Measurements from ENCODE around the gene CST1. TPM values are rescaled to one million over a fixed set of nuclear protein-coding genes. Genes with fewer than 3 reads are reported as not detected.
"Not testable (repeated sequence)": the region's sequence is repeated elsewhere in the genome, so short reads cannot be mapped to it uniquely, and the experiment has no call there.

Gene CST1
- total RNA-seq, 1 donor from 2014 or later = not detected

GRCh38 chr20:23756792-23757191 lies 6.1 kb upstream of the CST1 start:
- not testable (repeated sequence) for FAIRE-seq; DNase-seq (ENCODE audit: low spot score in 2 of 2)

GRCh38 chr20:23755131-23755611 lies 4.4 kb upstream of the CST1 start:
- not testable (repeated sequence) for DNase-seq (ENCODE audit: low spot score in 2 of 2); FAIRE-seq

GRCh38 chr20:23754731-23755130 lies 4.0 kb upstream of the CST1 start:
- FAIRE-seq = no peak
- DNase-seq (ENCODE audit: low spot score in 2 of 2) = no peak

DNA sequence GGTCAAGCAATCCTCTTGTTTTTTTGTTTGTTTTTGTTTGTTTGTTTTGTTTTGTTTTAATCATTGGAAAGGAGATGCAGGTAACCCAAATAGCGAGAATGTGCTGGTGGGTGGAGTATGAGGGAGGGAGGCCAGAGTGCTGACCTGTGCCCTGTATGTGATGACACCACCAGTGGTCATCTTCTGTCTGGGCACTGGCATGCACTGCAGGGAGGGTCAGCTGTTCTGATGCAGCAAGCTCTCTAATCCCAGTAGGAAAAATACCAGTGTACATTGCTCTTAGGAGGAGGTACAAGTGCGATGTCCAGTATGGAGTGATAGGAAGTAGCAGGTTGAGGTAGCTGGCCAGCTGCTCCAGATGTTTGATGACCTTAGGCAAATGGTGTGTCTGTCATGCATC lies 2.9 kb upstream of the CST1 start:
- no peak for DNase-seq (ENCODE audit: low spot score in 2 of 2)
- no peak for FAIRE-seq

- no peak for FAIRE-seq
These were observed 2.4 kb upstream of the CST1 start for GRCh38 chr20:23753194-23753548.

GRCh38 chr20:23752481-23753193 lies 1.9 kb upstream of the CST1 start:
- FAIRE-seq = no peak

More at GRCh38 chr20:23753194-23753548, 2.4 kb upstream of the CST1 start:
- no peak for DNase-seq (ENCODE audit: low spot score in 2 of 2)

DNA sequence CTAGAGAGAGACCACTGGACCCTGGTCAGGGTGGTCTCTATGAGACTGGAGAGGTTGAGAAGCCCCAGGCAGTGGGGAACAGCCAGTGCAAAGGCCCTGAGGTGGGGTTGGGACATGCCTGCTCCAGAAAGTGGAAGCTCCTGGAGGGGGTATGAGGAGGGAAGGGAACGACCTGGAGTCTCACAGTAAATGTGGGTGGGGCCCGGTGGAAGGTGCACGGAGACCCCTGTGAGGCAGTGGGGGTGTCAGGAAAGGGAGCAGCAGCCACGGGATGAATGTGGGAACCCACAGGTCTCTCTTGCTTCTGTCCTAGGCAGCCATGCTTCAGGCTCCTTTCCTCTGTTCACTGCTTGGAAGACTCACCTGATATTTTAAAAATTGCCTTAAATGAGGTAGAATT lies 1.3 kb upstream of the CST1 start:
- FAIRE-seq (no peak), DNase-seq (ENCODE audit: low spot score in 2 of 2) (no peak)

More at GRCh38 chr20:23752481-23753193, 1.9 kb upstream of the CST1 start:
- DNase-seq (ENCODE audit: low spot score in 2 of 2) = no peak

- FAIRE-seq = no peak
- DNase-seq (ENCODE audit: low spot score in 2 of 2) = no peak
These were observed 989 bp downstream of the CST1 start for GRCh38 chr20:23749746-23750145.

DNA sequence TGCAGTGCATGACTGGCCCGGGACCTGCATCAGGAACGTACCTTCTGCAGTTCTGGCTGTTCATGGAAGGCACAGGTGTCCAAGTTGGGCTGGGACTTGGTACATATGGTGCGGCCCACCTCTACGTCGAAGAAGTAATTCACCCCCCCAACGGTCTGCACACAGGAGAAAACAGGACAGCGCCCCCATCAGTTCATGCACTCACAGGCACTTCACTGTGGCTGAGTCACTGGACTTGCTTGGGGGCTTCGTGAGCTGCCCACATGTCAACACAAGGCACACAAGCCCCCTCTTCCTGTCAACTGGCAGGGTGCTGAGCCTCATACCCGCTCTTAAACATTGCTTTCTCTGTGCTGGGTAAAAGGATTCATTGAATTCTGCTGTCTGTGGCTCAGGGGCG lies 1.8 kb downstream of the CST1 start:
- not testable (repeated sequence) for FAIRE-seq; DNase-seq (ENCODE audit: low spot score in 2 of 2)

DNA sequence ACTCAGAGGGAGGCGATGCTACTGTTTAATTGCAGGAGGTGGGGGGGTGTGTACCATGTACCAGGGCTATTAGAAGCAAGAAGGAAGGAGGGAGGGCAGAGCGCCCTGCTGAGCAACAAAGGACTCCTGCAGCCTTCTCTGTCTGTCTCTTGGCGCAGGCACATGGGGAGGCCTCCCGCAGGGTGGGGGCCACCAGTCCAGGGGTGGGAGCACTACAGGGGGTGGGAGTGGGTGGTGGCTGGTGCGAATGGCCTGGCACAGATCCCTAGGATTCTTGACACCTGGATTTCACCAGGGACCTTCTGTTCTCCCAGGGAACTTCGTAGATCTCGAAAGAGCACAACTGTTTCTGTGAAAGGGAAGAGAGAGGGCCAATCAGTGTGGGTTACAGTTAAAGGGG lies 3.2 kb downstream of the CST1 start:
- DNase-seq (ENCODE audit: low spot score in 2 of 2); FAIRE-seq: not testable (repeated sequence)

DNA sequence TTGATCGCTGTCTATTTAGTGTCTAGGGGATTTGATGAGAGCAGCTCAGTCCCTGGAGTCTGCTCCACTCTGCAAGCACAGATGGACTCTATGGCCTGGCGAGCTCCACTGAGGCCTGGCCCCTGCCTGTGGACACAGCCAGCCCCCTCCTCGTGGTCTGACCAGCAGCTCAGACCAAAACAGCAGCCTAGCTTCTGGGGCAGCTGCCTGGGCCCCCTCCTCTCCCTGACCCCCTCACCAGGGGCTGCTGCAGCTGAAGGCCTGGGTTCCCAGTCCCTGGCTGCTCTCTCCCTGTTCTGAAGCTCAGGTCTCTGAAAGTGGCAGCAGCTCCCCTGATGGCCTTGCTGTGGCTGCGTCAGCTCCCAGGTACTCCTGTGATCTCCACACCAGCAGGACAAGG lies 3.6 kb downstream of the CST1 start:
- FAIRE-seq; DNase-seq (ENCODE audit: low spot score in 2 of 2): not testable (repeated sequence)

GRCh38 chr20:23746321-23746720 lies 4.4 kb downstream of the CST1 start:
- DNase-seq (ENCODE audit: low spot score in 2 of 2) (no peak), FAIRE-seq (no peak)

- FAIRE-seq (no peak), DNase-seq (ENCODE audit: low spot score in 2 of 2) (no peak)
These were observed 5.5 kb downstream of the CST1 start for GRCh38 chr20:23745247-23745646.

- no peak for DNase-seq (ENCODE audit: low spot score in 2 of 2)
- FAIRE-seq = no peak
These were observed 5.9 kb downstream of the CST1 start for GRCh38 chr20:23744817-23745216.

GRCh38 chr20:23735391-23735790 lies 15.3 kb downstream of the CST1 start:
- FAIRE-seq; DNase-seq (ENCODE audit: low spot score in 2 of 2): not testable (repeated sequence)

DNA sequence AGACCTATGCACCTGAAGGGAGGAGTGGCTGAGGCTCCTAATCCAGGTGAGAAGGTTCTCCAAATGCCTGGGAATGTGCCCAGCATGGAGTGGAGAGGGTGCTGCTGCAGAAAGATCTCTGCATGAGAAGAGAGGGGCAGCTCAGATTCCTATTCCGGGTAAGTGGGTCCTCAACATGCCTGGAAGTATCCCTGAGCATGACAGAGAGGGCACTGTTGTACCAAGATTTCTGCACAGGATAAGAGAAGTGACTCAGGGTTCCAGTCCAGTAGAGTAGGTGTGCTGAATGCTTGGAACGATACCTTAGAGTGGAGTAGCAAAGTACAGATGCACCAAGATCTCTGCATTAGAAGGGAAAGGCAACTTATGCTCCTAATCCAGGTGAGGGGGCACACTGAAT lies 15.8 kb downstream of the CST1 start:
- not testable (repeated sequence) for FAIRE-seq; DNase-seq (ENCODE audit: low spot score in 2 of 2)

GRCh38 chr20:23734440-23734839 lies 16.3 kb downstream of the CST1 start:
- not testable (repeated sequence) for FAIRE-seq; DNase-seq (ENCODE audit: low spot score in 2 of 2)

GRCh38 chr20:23727016-23727415 lies 23.7 kb downstream of the CST1 start:
- DNase-seq (ENCODE audit: low spot score in 2 of 2) (no peak), FAIRE-seq (no peak)

DNA sequence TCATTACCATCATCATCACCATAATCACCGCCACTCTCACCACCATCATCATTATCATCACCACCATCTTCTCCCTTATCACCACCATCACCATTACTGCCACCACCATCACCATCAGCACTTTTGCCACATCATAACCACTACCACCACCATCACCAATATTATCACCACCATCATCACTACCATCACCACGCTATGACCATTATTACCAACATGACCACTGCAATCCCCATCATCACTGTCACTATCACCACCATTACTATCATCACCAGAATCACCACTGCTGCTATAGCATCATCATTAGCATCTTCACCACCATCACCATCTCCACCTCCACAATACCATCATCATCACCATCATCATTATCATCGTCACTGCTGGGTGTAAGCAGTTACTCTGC lies 25.6 kb downstream of the CST1 start:
- no peak for DNase-seq (ENCODE audit: low spot score in 2 of 2)

DNA sequence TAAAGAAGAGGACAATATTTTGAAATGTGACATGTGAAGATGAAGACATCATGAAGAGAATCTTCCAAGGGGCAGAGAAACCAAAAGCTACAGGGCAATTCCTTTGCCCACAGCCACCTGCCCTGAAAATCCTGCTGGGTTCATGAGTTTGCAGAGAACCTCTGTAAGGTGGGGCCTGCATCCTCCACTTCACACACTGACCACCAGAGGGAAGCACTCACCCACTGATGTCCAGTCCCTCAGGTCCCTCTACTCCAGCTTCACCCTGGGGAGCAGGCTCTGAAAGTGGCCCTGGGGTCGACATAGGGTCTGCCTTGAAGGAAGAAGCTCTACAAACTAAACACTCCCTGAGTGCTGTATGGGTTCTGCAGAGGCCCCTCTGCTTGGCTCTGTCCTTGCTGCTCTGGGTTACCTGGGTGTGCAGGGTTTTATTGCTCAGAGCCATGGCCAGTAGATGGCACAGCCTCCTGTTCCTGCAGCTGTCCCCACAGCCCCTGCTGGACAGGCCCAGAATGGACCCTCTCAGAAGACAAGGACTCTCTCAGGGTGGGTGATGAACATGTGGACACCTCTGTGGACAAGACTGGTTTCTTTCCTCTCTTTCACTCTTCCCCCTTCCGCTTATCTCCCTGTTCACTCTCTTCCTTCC lies 27.0 kb downstream of the CST1 start:
- not testable (repeated sequence) for DNase-seq (ENCODE audit: low spot score in 2 of 2); FAIRE-seq

More for the DNA sequence above, 25.6 kb downstream of the CST1 start:
- no peak for FAIRE-seq

- not testable (repeated sequence) for DNase-seq (ENCODE audit: low spot score in 2 of 2); FAIRE-seq
These were observed 27.9 kb downstream of the CST1 start for GRCh38 chr20:23722851-23723250.

DNA sequence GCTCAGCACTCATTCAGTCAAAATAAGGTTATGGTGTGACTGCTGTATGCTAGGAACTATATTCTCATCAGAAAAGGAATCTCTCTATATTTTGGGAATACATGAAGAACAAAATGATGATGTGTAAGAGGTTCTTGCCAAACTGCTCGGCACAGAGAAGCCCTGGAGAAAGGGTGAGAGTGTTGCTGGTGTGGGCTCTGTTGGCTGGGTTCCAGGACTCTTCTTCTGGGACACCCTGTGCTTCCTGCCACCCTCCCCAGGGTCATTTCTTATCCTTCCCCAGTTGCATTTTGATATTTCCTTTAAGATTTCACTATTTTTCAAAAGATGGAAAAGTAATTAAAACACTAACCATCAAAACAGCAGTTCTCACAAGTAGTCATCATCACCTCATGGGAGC lies 28.8 kb downstream of the CST1 start:
- FAIRE-seq = no peak

More for the DNA sequence above, 28.8 kb downstream of the CST1 start:
- no peak for DNase-seq (ENCODE audit: low spot score in 2 of 2)
